ENCODE results near the gene WWOX. TPM values are rescaled to one million over a fixed set of nuclear protein-coding genes. Genes with fewer than 3 reads are reported as not detected.

WWOX gene
- total RNA-seq, 2 donors from 2014 or later: 10.6 to 13.1 TPM

GRCh38 chr16:78211946-78212345 lies 112.5 kb downstream of the WWOX start:
- ATAC-seq: no peak
- no peak for DNase-seq
- intact Hi-C loops (cut with DNase I, micrococcal nuclease): no loop called here

GRCh38 chr16:78212674-78213073 lies 113.2 kb downstream of the WWOX start:
- no peak for ATAC-seq
- intact Hi-C loops (cut with DNase I, micrococcal nuclease): no loop called here
- no peak for DNase-seq

GRCh38 chr16:78213751-78214150 lies 114.3 kb downstream of the WWOX start:
- intact Hi-C loops (cut with DNase I, micrococcal nuclease): no loop called here
- no peak for ATAC-seq
- DNase-seq: no peak

GRCh38 chr16:78215222-78215621 lies 115.8 kb downstream of the WWOX start:
- ATAC-seq (no peak), DNase-seq (no peak)
- intact Hi-C loops (cut with DNase I, micrococcal nuclease): no loop called here

GRCh38 chr16:78216166-78216745 lies 116.8 kb downstream of the WWOX start:
- intact Hi-C loops (cut with DNase I, micrococcal nuclease): no loop called here
- no peak for ATAC-seq
- no peak for DNase-seq

GRCh38 chr16:78217276-78217675 lies 117.8 kb downstream of the WWOX start:
- intact Hi-C loops (cut with DNase I, micrococcal nuclease): no loop called here
- no peak for ATAC-seq
- DNase-seq: no peak

GRCh38 chr16:78218279-78218678 lies 118.8 kb downstream of the WWOX start:
- DNase-seq (no peak), ATAC-seq (no peak)
- intact Hi-C loops (cut with DNase I, micrococcal nuclease): no loop called here

GRCh38 chr16:78218856-78219651 lies 119.6 kb downstream of the WWOX start:
- intact Hi-C loops (cut with DNase I, micrococcal nuclease): no loop called here
- no peak for DNase-seq
- no peak for ATAC-seq

GRCh38 chr16:78220571-78220970 lies 121.1 kb downstream of the WWOX start:
- intact Hi-C loops (cut with DNase I, micrococcal nuclease): no loop called here
- ATAC-seq: no peak
- no peak for DNase-seq

- intact Hi-C loops (cut with DNase I, micrococcal nuclease): no loop called here
- no peak for ATAC-seq
Measured at GRCh38 chr16:78221892-78222291, 122.4 kb downstream of the WWOX start.

GRCh38 chr16:78224342-78224741 lies 124.9 kb downstream of the WWOX start:
- intact Hi-C loops (cut with DNase I, micrococcal nuclease): no loop called here
- no peak for ATAC-seq
- no peak for DNase-seq

More at GRCh38 chr16:78221892-78222291, 122.4 kb downstream of the WWOX start:
- no peak for DNase-seq

- DNase-seq (no peak), ATAC-seq (no peak)
- intact Hi-C loops (cut with DNase I, micrococcal nuclease): no loop called here
Measured at GRCh38 chr16:78225919-78226318, 126.5 kb downstream of the WWOX start.

GRCh38 chr16:78227855-78228254 lies 128.4 kb downstream of the WWOX start:
- intact Hi-C loops (cut with DNase I, micrococcal nuclease): no loop called here
- ATAC-seq (no peak), DNase-seq (no peak)

- intact Hi-C loops (cut with DNase I, micrococcal nuclease): no loop called here
- no peak for DNase-seq
- peak; percentile 66 for ATAC-seq
Measured at GRCh38 chr16:78228704-78229103, 129.2 kb downstream of the WWOX start.

GRCh38 chr16:78230832-78231231 lies 131.4 kb downstream of the WWOX start:
- DNase-seq: no peak
- ATAC-seq: peak; percentile 87
- intact Hi-C loops (cut with DNase I, micrococcal nuclease): loop anchor here in 1 of 2 donors (5.0 kb wide), 1 partner anchor 104 kb away; no protein-coding TSS in a partner anchor

GRCh38 chr16:78235168-78235800 lies 135.8 kb downstream of the WWOX start:
- intact Hi-C loops (cut with DNase I, micrococcal nuclease): no loop called here
- peak; percentile 35 to 73 for DNase-seq
- ATAC-seq: peak; percentile 81

- intact Hi-C loops (cut with DNase I, micrococcal nuclease): no loop called here
- ATAC-seq: no peak
- no peak for DNase-seq
Measured at GRCh38 chr16:78235876-78236275, 136.4 kb downstream of the WWOX start.

GRCh38 chr16:78237841-78238240 lies 138.4 kb downstream of the WWOX start:
- intact Hi-C loops (cut with DNase I, micrococcal nuclease): no loop called here
- DNase-seq (no peak), ATAC-seq (no peak)

- intact Hi-C loops (cut with DNase I, micrococcal nuclease): no loop called here
- DNase-seq: no peak
- no peak for ATAC-seq
Measured at GRCh38 chr16:78240459-78241222, 141.2 kb downstream of the WWOX start.
